HUES48 (cell line): Measurements from ENCODE around the gene ELF2.

Experiments used
- H3K27ac ChIP-seq: one replicate; pipeline ENCODE4 v1.7.0; 2013; ENCODE audit warnings: low read depth, low read length, inconsistent platforms
- H3K27me3 ChIP-seq: 2 replicates; pipeline ENCODE4 v1.6.1; 2013; ENCODE audit warnings: mild to moderate bottlenecking, low read length; ENCODE audit not compliant: control insufficient read depth, insufficient read depth
- H3K36me3 ChIP-seq: 2 replicates; pipeline ENCODE4 v1.6.1; 2013; ENCODE audit warnings: low read length; ENCODE audit not compliant: control insufficient read depth, insufficient read depth
- H3K4me1 ChIP-seq: 2 replicates; pipeline ENCODE4 v1.6.1; 2013; ENCODE audit warnings: mild to moderate bottlenecking, low read length; ENCODE audit not compliant: control insufficient read depth, insufficient read depth
- H3K4me3 ChIP-seq: 2 replicates; pipeline ENCODE4 v1.5.1; 2013; ENCODE audit warnings: mild to moderate bottlenecking, low read depth, low read length
- H3K9ac ChIP-seq: 2 replicates; pipeline ENCODE4 v1.6.1; 2013; ENCODE audit warnings: mild to moderate bottlenecking, low read depth, low read length, moderate library complexity
- H3K9me3 ChIP-seq: 2 replicates; pipeline ENCODE4 v1.6.1; 2013; ENCODE audit warnings: low read length; ENCODE audit not compliant: control insufficient read depth, insufficient read depth

Gene ELF2

DNA sequence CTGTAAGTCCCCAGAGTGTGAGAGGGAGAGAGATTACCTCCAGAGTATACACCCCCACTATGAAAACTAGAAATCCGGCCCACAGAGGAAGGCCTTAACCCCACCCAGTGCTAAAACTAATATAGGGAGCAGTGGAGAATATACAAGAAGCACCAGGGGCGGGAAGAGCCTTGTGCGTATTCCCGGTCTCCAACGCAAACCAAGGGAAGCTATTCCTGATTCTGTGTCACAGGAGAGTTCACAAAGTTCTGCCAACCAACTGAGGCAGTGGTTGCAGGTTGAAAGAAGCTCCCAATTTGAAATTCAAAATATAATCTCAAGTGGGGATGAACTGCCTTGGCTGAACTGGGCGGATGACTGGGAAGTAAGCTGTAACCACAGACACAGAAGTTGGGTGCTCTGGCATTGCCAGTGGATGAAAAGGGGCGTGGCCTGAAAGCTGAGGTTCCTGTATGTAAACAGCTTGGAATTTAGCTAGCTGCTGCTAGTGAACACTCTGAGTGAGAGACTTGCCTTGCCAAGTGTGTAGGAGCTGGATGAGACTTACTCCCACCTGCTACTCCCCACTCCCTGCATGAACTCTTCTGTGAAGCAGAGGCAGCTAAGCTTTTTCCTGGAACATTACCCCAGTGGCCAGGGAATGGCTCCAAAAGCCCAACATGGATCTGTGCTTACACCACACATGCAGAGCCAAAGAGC, 32.7 kb downstream of the ELF2 start:
- Histone ChIP-seq H3K27ac (peak overlapping the region; percentile 46), H3K4me3 (no peak overlapping the region), H3K9ac (no peak overlapping the region), H3K27me3 (no peaks in the 10 kb centered on the region), H3K36me3 (no peaks in the 10 kb centered on the region), H3K9me3 (no peaks in the 10 kb centered on the region), H3K4me1 (peaks cover 40% of the 10 kb centered on the region)

DNA sequence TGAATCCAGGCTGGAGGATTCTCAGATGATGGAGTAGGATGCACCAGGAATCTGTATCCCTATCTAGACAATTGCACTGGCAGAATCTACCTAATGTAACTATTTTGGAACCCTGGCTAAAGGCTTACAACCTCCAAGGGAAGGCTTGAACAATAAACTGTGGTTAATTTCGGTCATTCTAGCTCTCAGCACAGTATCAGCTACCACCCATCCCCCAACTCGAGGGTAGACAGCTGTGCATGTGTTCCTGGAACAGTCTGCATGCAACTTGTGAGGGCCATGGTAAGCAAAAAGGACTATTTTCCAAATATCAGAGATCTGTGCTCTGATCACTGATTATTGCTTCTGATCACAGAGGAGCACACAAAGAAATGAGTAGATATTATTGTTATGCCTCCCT, 34.0 kb downstream of the ELF2 start:
- no peaks in the 10 kb centered on the region for H3K27me3 ChIP-seq
- no peaks in the 10 kb centered on the region for H3K9me3 ChIP-seq
- H3K27ac ChIP-seq, result no peak overlapping the region
- H3K4me3 ChIP-seq, result no peak overlapping the region
- no peaks in the 10 kb centered on the region for H3K36me3 ChIP-seq
- H3K4me1 ChIP-seq, result peaks cover 36% of the 10 kb centered on the region
- H3K9ac ChIP-seq, result no peak overlapping the region

- H3K9ac ChIP-seq, result no peak overlapping the region
- H3K27ac ChIP-seq, result no peak overlapping the region
- H3K9me3 ChIP-seq, result no peaks in the 10 kb centered on the region
- no peak overlapping the region for H3K4me3 ChIP-seq
- no peaks in the 10 kb centered on the region for H3K27me3 ChIP-seq
- H3K36me3 ChIP-seq, result peaks cover 9% of the 10 kb centered on the region
- peaks cover 32% of the 10 kb centered on the region for H3K4me1 ChIP-seq
These were observed 34.9 kb downstream of the ELF2 start for GRCh38 chr4:139142087-139142486.

- H3K36me3 ChIP-seq, result peaks cover 16% of the 10 kb centered on the region
- no peak overlapping the region for H3K9ac ChIP-seq
- no peak overlapping the region for H3K27ac ChIP-seq
- no peak overlapping the region for H3K4me3 ChIP-seq
- H3K9me3 ChIP-seq, result no peaks in the 10 kb centered on the region
- H3K27me3 ChIP-seq, result no peaks in the 10 kb centered on the region
- peaks cover 7% of the 10 kb centered on the region; the same call in 1 of the 2 replicates for H3K4me1 ChIP-seq
These were observed 39.3 kb downstream of the ELF2 start for GRCh38 chr4:139137763-139138162.

DNA sequence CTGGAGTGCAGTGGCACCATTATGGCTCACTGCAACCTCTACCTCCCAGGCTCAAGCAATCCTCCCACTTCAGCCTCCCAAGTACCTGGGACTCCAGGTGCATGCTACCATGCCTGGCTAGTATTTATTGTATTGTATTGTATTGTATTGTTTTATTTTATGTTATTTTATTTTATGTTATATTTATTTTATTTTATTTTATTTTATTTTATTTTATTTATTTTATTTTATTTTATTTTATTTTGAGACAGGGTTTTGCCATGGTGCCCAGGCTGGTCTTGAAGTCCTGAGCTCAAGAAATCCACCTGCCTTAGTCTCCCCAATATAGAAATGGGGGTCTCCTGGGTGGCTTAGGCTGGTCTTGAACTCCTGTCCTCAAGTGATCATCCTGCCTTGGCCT, 42.6 kb downstream of the ELF2 start:
- Histone ChIP-seq H3K9ac (no peak overlapping the region), H3K27me3 (no peaks in the 10 kb centered on the region), H3K4me3 (no peak overlapping the region), H3K4me1 (peaks cover 23% of the 10 kb centered on the region), H3K9me3 (no peaks in the 10 kb centered on the region), H3K36me3 (peaks cover 16% of the 10 kb centered on the region), H3K27ac (no peak overlapping the region)

DNA sequence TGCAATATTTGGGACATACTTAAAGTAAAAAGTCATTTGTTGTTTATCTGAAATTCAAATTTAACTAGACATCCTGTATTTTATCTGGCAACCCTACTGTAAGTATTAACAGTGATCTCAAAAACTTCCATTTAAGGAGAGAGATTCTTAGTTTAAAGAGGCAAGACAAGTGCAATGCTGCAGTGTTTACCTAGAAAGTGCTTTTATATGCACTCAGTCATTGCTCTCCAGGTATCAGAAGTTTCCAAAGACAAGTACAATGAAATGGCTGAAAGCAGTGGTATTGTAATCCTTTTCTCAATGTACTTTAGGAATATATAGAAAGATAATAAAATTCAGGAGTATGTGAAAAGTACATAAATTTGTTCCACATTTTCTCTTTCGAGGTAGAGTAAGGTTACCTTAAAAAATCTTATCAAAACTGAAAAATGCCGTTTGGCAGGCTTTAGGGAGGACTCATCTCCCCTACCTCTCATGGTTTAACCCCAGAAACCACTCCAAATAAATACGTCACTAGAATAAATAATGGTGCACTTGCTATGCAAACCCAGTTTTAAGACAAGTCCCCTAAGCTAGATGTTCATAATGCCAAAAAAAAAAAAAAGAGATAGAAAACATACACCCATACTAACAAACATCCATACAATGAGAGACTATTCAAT, 45.7 kb downstream of the ELF2 start:
- no peaks in the 10 kb centered on the region for H3K9me3 ChIP-seq
- no peaks in the 10 kb centered on the region for H3K27me3 ChIP-seq
- H3K4me3 ChIP-seq, result no peak overlapping the region

GRCh38 chr4:139129206-139129605, 47.8 kb downstream of the ELF2 start:
- Histone ChIP-seq H3K27me3 (no peaks in the 10 kb centered on the region), H3K9ac (no peak overlapping the region), H3K27ac (no peak overlapping the region), H3K4me3 (no peak overlapping the region), H3K9me3 (no peaks in the 10 kb centered on the region), H3K4me1 (peaks cover 23% of the 10 kb centered on the region), H3K36me3 (peaks cover 8% of the 10 kb centered on the region; the same call in 1 of the 2 replicates)

More for the DNA sequence above, 45.7 kb downstream of the ELF2 start:
- H3K27ac ChIP-seq, result peak overlapping the region; percentile 11
- H3K4me1 ChIP-seq, result peaks cover 23% of the 10 kb centered on the region
- no peak overlapping the region for H3K9ac ChIP-seq
- peaks cover 7% of the 10 kb centered on the region; the same call in 1 of the 2 replicates for H3K36me3 ChIP-seq

GRCh38 chr4:139126898-139127297, 50.1 kb downstream of the ELF2 start:
- Histone ChIP-seq H3K4me1 (peaks cover 23% of the 10 kb centered on the region), H3K9ac (no peak overlapping the region), H3K9me3 (no peaks in the 10 kb centered on the region), H3K36me3 (peaks cover 3% of the 10 kb centered on the region; the same call in 1 of the 2 replicates), H3K27ac (no peak overlapping the region), H3K4me3 (no peak overlapping the region), H3K27me3 (no peaks in the 10 kb centered on the region)

DNA sequence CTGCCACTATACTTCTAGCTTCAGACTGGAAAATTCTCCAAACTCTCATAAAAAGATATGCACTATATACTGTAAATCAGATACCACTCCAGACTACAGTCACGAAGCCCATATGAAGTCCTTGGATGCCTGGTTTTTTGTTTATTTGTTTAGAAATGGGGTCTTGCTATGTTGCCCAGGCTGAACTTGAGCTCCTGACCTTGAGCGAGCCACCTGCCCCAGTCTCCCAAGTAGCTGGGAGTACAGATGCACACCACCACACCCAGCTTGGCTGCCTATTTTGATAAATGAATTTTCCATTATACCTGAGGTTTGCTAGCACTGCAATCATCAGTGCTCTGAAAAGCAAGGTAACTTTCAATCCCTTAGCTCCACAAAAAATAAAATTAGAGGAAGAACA, 53.1 kb downstream of the ELF2 start:
- H3K27ac ChIP-seq, result no peak overlapping the region
- no peak overlapping the region for H3K4me3 ChIP-seq
- peaks cover 2% of the 10 kb centered on the region; the same call in 1 of the 2 replicates for H3K4me1 ChIP-seq
- 0 out of 2 replicates have a peak, but pooled peaks cover 3% of the 10 kb centered on the region for H3K36me3 ChIP-seq
- no peaks in the 10 kb centered on the region for H3K9me3 ChIP-seq
- no peaks in the 10 kb centered on the region for H3K27me3 ChIP-seq
- no peak overlapping the region for H3K9ac ChIP-seq

DNA sequence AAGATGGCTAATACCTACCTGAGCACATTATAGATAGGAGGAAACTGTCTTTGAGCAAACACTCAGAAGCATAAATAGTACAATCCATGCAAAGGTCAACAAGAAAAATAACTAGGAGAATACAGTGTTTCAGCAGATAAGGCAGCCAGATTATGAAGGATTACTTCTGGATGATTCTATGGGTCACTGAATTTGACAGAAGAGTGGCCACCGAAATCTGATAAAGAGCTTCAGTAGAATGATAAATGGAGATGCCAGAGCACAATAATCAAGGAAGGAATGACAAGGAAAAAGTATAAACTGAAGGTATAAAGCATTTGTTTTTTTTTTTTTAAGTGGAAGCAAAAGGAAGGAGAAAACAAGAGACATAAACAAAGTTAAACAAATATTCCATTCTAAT, 58.7 kb downstream of the ELF2 start:
- Histone ChIP-seq H3K27me3 (no peaks in the 10 kb centered on the region), H3K9me3 (no peaks in the 10 kb centered on the region), H3K27ac (no peak overlapping the region), H3K9ac (no peak overlapping the region), H3K4me3 (no peak overlapping the region), H3K4me1 (peaks cover 2% of the 10 kb centered on the region; the same call in 1 of the 2 replicates), H3K36me3 (peaks cover 17% of the 10 kb centered on the region; the same call in 1 of the 2 replicates)

GRCh38 chr4:139115226-139115625, 61.8 kb downstream of the ELF2 start:
- H3K4me1 ChIP-seq, result peaks cover 2% of the 10 kb centered on the region; the same call in 1 of the 2 replicates
- H3K9ac ChIP-seq, result no peak overlapping the region
- H3K36me3 ChIP-seq, result peaks cover 17% of the 10 kb centered on the region; the same call in 1 of the 2 replicates
- no peak overlapping the region for H3K27ac ChIP-seq
- no peaks in the 10 kb centered on the region for H3K27me3 ChIP-seq
- no peaks in the 10 kb centered on the region for H3K9me3 ChIP-seq
- no peak overlapping the region for H3K4me3 ChIP-seq
